LNCaP clone FGC (cell line): ENCODE data around the gene SWT1.

ENCODE experiments used
- DNase-seq: peaks from one replicate; pipeline ENCODE4 v3.0.0-alpha.2; 2011; ENCODE audit warnings: low read depth
- H3K4me3 ChIP-seq: 2 replicates; pipeline ENCODE4 v1.5.1; 2011; ENCODE audit warnings: mild to moderate bottlenecking, low read depth, low read length, control low read depth
- CTCF ChIP-seq: IDR thresholded peaks from 2 replicates; pipeline ENCODE4 v1.5.1; 2012; ENCODE audit warnings: mild to moderate bottlenecking; ENCODE audit not compliant: control insufficient read depth, insufficient read depth; ENCODE audit errors: extremely low read depth

The SWT1 gene

GRCh38 chr1:185268352-185268751 lies 111.4 kb downstream of the SWT1 start:
- DNase-seq, result no peak
- no peak for TF ChIP-seq CTCF
- no peak overlapping the region for H3K4me3 ChIP-seq

- DNase-seq, result no peak
- no peak for TF ChIP-seq CTCF
- H3K4me3 ChIP-seq, result no peak overlapping the region
Observed at GRCh38 chr1:185271921-185272320, 115.0 kb downstream of the SWT1 start.

GRCh38 chr1:185279571-185279970 lies 122.6 kb downstream of the SWT1 start:
- H3K4me3 ChIP-seq, result no peak overlapping the region
- no peak for DNase-seq
- no peak for TF ChIP-seq CTCF

GRCh38 chr1:185280589-185280988 lies 123.6 kb downstream of the SWT1 start:
- DNase-seq, result no peak
- H3K4me3 ChIP-seq, result no peak overlapping the region
- no peak for TF ChIP-seq CTCF

GRCh38 chr1:185281245-185281644 lies 124.3 kb downstream of the SWT1 start:
- no peak for TF ChIP-seq CTCF
- no peak for DNase-seq
- H3K4me3 ChIP-seq, result no peak overlapping the region

- H3K4me3 ChIP-seq, result no peak overlapping the region
- DNase-seq, result no peak
- no peak for TF ChIP-seq CTCF
Observed at GRCh38 chr1:185284116-185284515, 127.1 kb downstream of the SWT1 start.

GRCh38 chr1:185284533-185285276 lies 127.7 kb downstream of the SWT1 start:
- no peak for TF ChIP-seq CTCF
- no peak overlapping the region for H3K4me3 ChIP-seq
- no peak for DNase-seq
